MG63 (cell line): ENCODE data around the gene CLDN19. TPM values are rescaled to one million over a fixed set of nuclear protein-coding genes. Genes with fewer than 3 reads are reported as not detected.

Experiments
- DNase-seq: peaks from one replicate; pipeline ENCODE4 v3.0.0-alpha.2; 2020
- H3K27me3 ChIP-seq: fragments of 250-450 bp; sonication (Bioruptor Pico); 2 replicates; pipeline ENCODE4 v1.5.1; 2020; ENCODE audit warnings: mild to moderate bottlenecking, moderate library complexity
- H3K36me3 ChIP-seq: fragments of 250-450 bp; sonication (Bioruptor Pico); 2 replicates; pipeline ENCODE4 v1.5.1; 2020; ENCODE audit warnings: mild to moderate bottlenecking, moderate library complexity
- H3K4me3 ChIP-seq: fragments of 250-450 bp; sonication (Bioruptor Pico); 2 replicates; pipeline ENCODE4 v1.5.1; 2020; ENCODE audit warnings: mild to moderate bottlenecking, moderate library complexity
- H3K9me3 ChIP-seq: fragments of 250-450 bp; sonication (Bioruptor Pico); 2 replicates; pipeline ENCODE4 v1.5.1; 2020; ENCODE audit warnings: mild to moderate bottlenecking, moderate library complexity
- total RNA-seq: library from RNA; depleted of rRNA; stranded (reverse); fragments of >200 nt; shearing (Covaris generic); gene quantifications from 2 replicates; pipeline ENCODE4 v1.2.3, GENCODE V29; 2014; ENCODE audit warnings: low replicate concordance; rRNA removed

The CLDN19 gene
- total RNA-seq, 1 experiment from 2014 or later = not detected

- no peak for DNase-seq
- H3K27me3 ChIP-seq = no peaks in the 10 kb centered on the region
- peaks cover 98% of the 10 kb centered on the region for H3K36me3 ChIP-seq
- no peaks in the 10 kb centered on the region for H3K9me3 ChIP-seq
- no peak overlapping the region for H3K4me3 ChIP-seq
Measured at GRCh38 chr1:42698081-42698813, 41.8 kb downstream of the CLDN19 start.

DNA sequence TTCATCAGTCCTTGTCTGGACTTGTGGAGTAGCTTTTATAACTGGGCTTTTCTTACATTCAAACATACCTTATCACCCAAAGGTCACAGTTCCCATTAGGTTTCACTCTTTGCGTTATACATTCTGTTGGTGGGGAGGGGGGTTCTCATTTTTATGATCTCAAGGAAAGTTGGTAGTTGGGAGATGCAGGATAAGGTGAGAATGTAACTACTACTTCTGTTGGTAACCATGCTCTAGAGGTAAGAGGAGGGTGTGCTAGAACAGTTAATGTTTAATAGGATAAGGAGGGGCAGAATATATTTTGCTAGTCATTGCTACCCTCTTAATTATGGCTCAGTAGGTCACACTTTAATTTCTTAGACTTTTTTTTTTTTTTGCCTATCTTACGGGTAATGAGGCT, 47.1 kb downstream of the CLDN19 start:
- Histone ChIP-seq H3K36me3 (peaks cover 90% of the 10 kb centered on the region), H3K27me3 (no peaks in the 10 kb centered on the region), H3K9me3 (no peaks in the 10 kb centered on the region), H3K4me3 (no peak overlapping the region)
- no peak for DNase-seq

GRCh38 chr1:42692461-42692860, 47.6 kb downstream of the CLDN19 start:
- no peak for DNase-seq
- H3K4me3 ChIP-seq = no peak overlapping the region
- peaks cover 90% of the 10 kb centered on the region for H3K36me3 ChIP-seq
- H3K27me3 ChIP-seq = no peaks in the 10 kb centered on the region
- no peaks in the 10 kb centered on the region for H3K9me3 ChIP-seq

- Histone ChIP-seq H3K9me3 (no peaks in the 10 kb centered on the region), H3K4me3 (no peak overlapping the region), H3K27me3 (no peaks in the 10 kb centered on the region), H3K36me3 (peaks cover 90% of the 10 kb centered on the region)
- DNase-seq = no peak
Measured at GRCh38 chr1:42691157-42691498, 48.9 kb downstream of the CLDN19 start.

DNA sequence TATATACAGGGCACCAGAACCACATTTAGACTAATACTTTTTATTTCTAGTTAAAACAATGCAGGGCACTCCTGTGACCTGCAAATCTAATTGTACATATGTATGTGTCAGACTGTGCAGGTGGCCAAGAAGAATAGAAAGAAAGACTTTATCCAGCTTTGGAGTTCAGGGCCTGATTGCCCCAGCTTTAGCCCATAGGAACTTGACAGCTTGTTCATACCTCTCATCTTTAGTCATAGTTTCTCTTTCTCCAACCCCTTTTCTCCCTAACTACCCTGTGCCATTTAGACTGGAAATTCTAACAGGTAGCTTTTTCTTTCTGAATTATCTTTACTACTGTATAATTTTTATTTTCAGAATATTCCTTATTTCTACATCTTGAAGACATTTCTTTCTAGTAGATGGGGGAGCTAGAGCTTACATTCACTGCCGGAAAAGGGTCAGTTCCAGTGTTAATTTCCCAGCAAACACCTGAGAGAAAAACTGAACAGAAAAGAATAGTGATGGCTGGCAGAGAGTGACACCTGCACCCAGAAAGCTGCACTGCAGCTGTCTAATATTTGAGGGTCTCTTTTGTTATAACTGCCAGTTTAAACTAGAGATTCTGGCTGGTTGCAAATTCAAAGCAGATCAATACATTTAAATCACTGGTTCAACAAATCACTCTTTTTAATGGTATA, 49.4 kb downstream of the CLDN19 start:
- peaks cover 90% of the 10 kb centered on the region for H3K36me3 ChIP-seq
- DNase-seq = no peak
- no peaks in the 10 kb centered on the region for H3K27me3 ChIP-seq

GRCh38 chr1:42689912-42690311, 50.1 kb downstream of the CLDN19 start:
- no peak overlapping the region for H3K4me3 ChIP-seq
- DNase-seq = no peak
- H3K9me3 ChIP-seq = no peaks in the 10 kb centered on the region
- H3K36me3 ChIP-seq = peaks cover 90% of the 10 kb centered on the region
- H3K27me3 ChIP-seq = no peaks in the 10 kb centered on the region

More for the DNA sequence above, 49.4 kb downstream of the CLDN19 start:
- no peaks in the 10 kb centered on the region for H3K9me3 ChIP-seq
- H3K4me3 ChIP-seq = no peak overlapping the region

GRCh38 chr1:42686418-42686817, 53.6 kb downstream of the CLDN19 start:
- DNase-seq = no peak
- Histone ChIP-seq H3K9me3 (no peaks in the 10 kb centered on the region), H3K36me3 (peaks cover 73% of the 10 kb centered on the region), H3K27me3 (no peaks in the 10 kb centered on the region), H3K4me3 (no peak overlapping the region)

GRCh38 chr1:42684139-42684538, 55.9 kb downstream of the CLDN19 start:
- peaks cover 61% of the 10 kb centered on the region for H3K36me3 ChIP-seq
- DNase-seq = peak; percentile 30
- no peaks in the 10 kb centered on the region for H3K27me3 ChIP-seq
- peak overlapping the region; percentile 87 for H3K4me3 ChIP-seq
- no peaks in the 10 kb centered on the region for H3K9me3 ChIP-seq

Other genes with a start within 250 kb of the CLDN19 start
- gene PPIH, start 81.8 kb downstream of the CLDN19 start, total RNA-seq = 79.5 and 110 TPM in 2 replicates
- 1,830 and 1,912 TPM in 2 replicates for gene YBX1, start 57.8 kb downstream of the CLDN19 start, total RNA-seq
- 32.4 and 37.3 TPM in 2 replicates for gene P3H1, start 26.8 kb upstream of the CLDN19 start, total RNA-seq
- gene C1orf50, start 27.0 kb upstream of the CLDN19 start, total RNA-seq = 1.3 and 2.0 TPM in 2 replicates
- 0.16 and 0.42 TPM in 2 replicates for gene TMEM269, start 44.8 kb upstream of the CLDN19 start, total RNA-seq
- 10.3 and 15.3 TPM in 2 replicates for gene ERMAP, start 76.9 kb upstream of the CLDN19 start, total RNA-seq
- gene SVBP, start 77.2 kb upstream of the CLDN19 start, total RNA-seq = 9.0 and 31.1 TPM in 2 replicates
- 6.9 and 10.3 TPM in 2 replicates for gene ZNF691, start 106.4 kb upstream of the CLDN19 start, total RNA-seq
- 70.3 and 127 TPM in 2 replicates for gene SLC2A1, start 218.6 kb upstream of the CLDN19 start, total RNA-seq